Stimulated activated CD4-positive, alpha-beta T cell treated with anti-CD3 and anti-CD28 coated beads, Interleukin-4, amount 100 ng/mL, for 4 hours (primary cell): ENCODE measurements around the gene VTN.

ENCODE experiments used
- DNase-seq, 2 experiments: peaks; one replicate each; pipeline ENCODE4 v3.0.0-alpha.2; 2020

VTN gene

GRCh38 chr17:28395426-28395825 lies 25.3 kb upstream of the VTN start:
- no peak for DNase-seq

GRCh38 chr17:28394337-28395116 lies 24.4 kb upstream of the VTN start:
- DNase-seq = no peak

GRCh38 chr17:28392491-28392890 lies 22.4 kb upstream of the VTN start:
- no peak for DNase-seq

GRCh38 chr17:28391401-28391800 lies 21.3 kb upstream of the VTN start:
- no peak for DNase-seq

- DNase-seq = no peak
These were observed 20.9 kb upstream of the VTN start for GRCh38 chr17:28390984-28391383.

GRCh38 chr17:28390563-28390962 lies 20.5 kb upstream of the VTN start:
- no peak for DNase-seq

GRCh38 chr17:28390141-28390540 lies 20.0 kb upstream of the VTN start:
- DNase-seq = no peak

- DNase-seq = no peak
These were observed 18.0 kb upstream of the VTN start for GRCh38 chr17:28388106-28388505.

- DNase-seq = no peak
These were observed 16.3 kb upstream of the VTN start for GRCh38 chr17:28386391-28386790.

- no peak for DNase-seq
These were observed 15.3 kb upstream of the VTN start for GRCh38 chr17:28385406-28385805.

- DNase-seq = no peak
These were observed 14.9 kb upstream of the VTN start for GRCh38 chr17:28385037-28385400.

- peak; percentile 57 to 59 for DNase-seq
These were observed 14.4 kb upstream of the VTN start for GRCh38 chr17:28384281-28385036.

- DNase-seq = no peak
These were observed 11.2 kb upstream of the VTN start for GRCh38 chr17:28381141-28381825.

GRCh38 chr17:28379814-28380801 lies 10.0 kb upstream of the VTN start:
- DNase-seq = no peak

- no peak for DNase-seq
These were observed 2.8 kb upstream of the VTN start for GRCh38 chr17:28372945-28373274.

- peak in 1 of 2 experiments; percentile 28 for DNase-seq
These were observed 2.3 kb upstream of the VTN start for GRCh38 chr17:28372203-28372944.

- peak; percentile 80 to 81 for DNase-seq
These were observed 1.4 kb upstream of the VTN start, which contains the start of gene SARM1 for GRCh38 chr17:28371245-28372202. Gene SARM1, plus strand, starts transcription at chr17:28371694. Its CDS starts 339 bp downstream, at chr17:28372033.

- DNase-seq = no peak
These were observed 617 bp upstream of the VTN start for GRCh38 chr17:28370744-28371103.

GRCh38 chr17:28369684-28370034 lies 448 bp downstream of the VTN start:
- DNase-seq = no peak

GRCh38 chr17:28368915-28369683 lies 1.0 kb downstream of the VTN start:
- no peak for DNase-seq
